ENCODE data around the gene CENPH. TPM values are rescaled to one million over a fixed set of nuclear protein-coding genes. Genes with fewer than 3 reads are reported as not detected.
A peak's percentile ranks its signal among the peaks of the same experiment; 100 is the strongest.

The CENPH gene
- polyA plus RNA-seq, 1 donor from 2014 or later, result 9.7 TPM

GRCh38 chr5:69187342-69187741 is 2.0 kb upstream of the CENPH start:
- H3K79me2 ChIP-seq (replicated peaks; ENCODE audit: insufficient read depth, low read length), result peaks cover 6% of the 10 kb centered on the region
- H3K36me3 ChIP-seq (ENCODE audit: insufficient read depth, low read length), result no peaks in the 10 kb centered on the region
- no peak overlapping the region for H3K9ac ChIP-seq (ENCODE audit: low read length)
- H3K9me2 ChIP-seq (ENCODE audit: insufficient read depth, low read length), result no peaks in the 10 kb centered on the region
- no peak for TF ChIP-seq EP300 (conservative IDR thresholded peaks at IDR 0.05; ENCODE audit: poor library complexity, severe bottlenecking)
- TF ChIP-seq EZH2 (IDR thresholded peaks at IDR 0.05; ENCODE audit: borderline replicate concordance, insufficient read depth, low read length, poor library complexity, severe bottlenecking), result no peak
- no peak for TF ChIP-seq MXI1 (conservative IDR thresholded peaks at IDR 0.05; ENCODE audit: poor library complexity, severe bottlenecking)
- TF ChIP-seq RAD21 (conservative IDR thresholded peaks at IDR 0.05), result no peak
- no peak for TF ChIP-seq TAF1 (IDR thresholded peaks at IDR 0.05; ENCODE audit: low read depth)
- TF ChIP-seq SMC3 (conservative IDR thresholded peaks at IDR 0.05; ENCODE audit: poor library complexity), result no peak
- no peak for TF ChIP-seq POLR2AphosphoS5 (IDR thresholded peaks at IDR 0.05)
- no peak for TF ChIP-seq CTCF (IDR thresholded peaks at IDR 0.05; ENCODE audit: poor library complexity, severe bottlenecking)
- no peaks in the 10 kb centered on the region for H4K20me1 ChIP-seq (ENCODE audit: insufficient read depth)
- H3K27ac ChIP-seq (ENCODE audit: low read length), result no peak overlapping the region
- H2AFZ ChIP-seq (ENCODE audit: low read depth, low read length), result no peak overlapping the region
- no peak overlapping the region for H3K4me2 ChIP-seq (ENCODE audit: low read length)
- H3K4me3 ChIP-seq (ENCODE audit: low read length), result no peak overlapping the region
- no peaks in the 10 kb centered on the region for H3K9me3 ChIP-seq (ENCODE audit: low read length)
- H3F3A ChIP-seq (ENCODE audit: insufficient read depth, low read length, poor library complexity, severe bottlenecking), result no peaks in the 10 kb centered on the region
- no peaks in the 10 kb centered on the region for H3K27me3 ChIP-seq (ENCODE audit: insufficient read depth, low read depth, low read length)

- peak overlapping the region; percentile 75 for H3K27ac ChIP-seq (ENCODE audit: low read length)
- H3K36me3 ChIP-seq (ENCODE audit: insufficient read depth, low read length), result no peaks in the 10 kb centered on the region
- H3F3A ChIP-seq (ENCODE audit: insufficient read depth, low read length, poor library complexity, severe bottlenecking), result no peaks in the 10 kb centered on the region
- TF ChIP-seq CTCF (IDR thresholded peaks at IDR 0.05; ENCODE audit: poor library complexity, severe bottlenecking) (no peak), RAD21 (conservative IDR thresholded peaks at IDR 0.05) (no peak), EZH2 (IDR thresholded peaks at IDR 0.05; ENCODE audit: borderline replicate concordance, insufficient read depth, low read length, poor library complexity, severe bottlenecking) (no peak), TAF1 (IDR thresholded peaks at IDR 0.05; ENCODE audit: low read depth) (no peak), POLR2AphosphoS5 (IDR thresholded peaks at IDR 0.05) (no peak), SMC3 (conservative IDR thresholded peaks at IDR 0.05; ENCODE audit: poor library complexity) (no peak), MXI1 (conservative IDR thresholded peaks at IDR 0.05; ENCODE audit: poor library complexity, severe bottlenecking) (no peak), EP300 (conservative IDR thresholded peaks at IDR 0.05; ENCODE audit: poor library complexity, severe bottlenecking) (no peak)
- TF ChIP-seq, protein P1, sequence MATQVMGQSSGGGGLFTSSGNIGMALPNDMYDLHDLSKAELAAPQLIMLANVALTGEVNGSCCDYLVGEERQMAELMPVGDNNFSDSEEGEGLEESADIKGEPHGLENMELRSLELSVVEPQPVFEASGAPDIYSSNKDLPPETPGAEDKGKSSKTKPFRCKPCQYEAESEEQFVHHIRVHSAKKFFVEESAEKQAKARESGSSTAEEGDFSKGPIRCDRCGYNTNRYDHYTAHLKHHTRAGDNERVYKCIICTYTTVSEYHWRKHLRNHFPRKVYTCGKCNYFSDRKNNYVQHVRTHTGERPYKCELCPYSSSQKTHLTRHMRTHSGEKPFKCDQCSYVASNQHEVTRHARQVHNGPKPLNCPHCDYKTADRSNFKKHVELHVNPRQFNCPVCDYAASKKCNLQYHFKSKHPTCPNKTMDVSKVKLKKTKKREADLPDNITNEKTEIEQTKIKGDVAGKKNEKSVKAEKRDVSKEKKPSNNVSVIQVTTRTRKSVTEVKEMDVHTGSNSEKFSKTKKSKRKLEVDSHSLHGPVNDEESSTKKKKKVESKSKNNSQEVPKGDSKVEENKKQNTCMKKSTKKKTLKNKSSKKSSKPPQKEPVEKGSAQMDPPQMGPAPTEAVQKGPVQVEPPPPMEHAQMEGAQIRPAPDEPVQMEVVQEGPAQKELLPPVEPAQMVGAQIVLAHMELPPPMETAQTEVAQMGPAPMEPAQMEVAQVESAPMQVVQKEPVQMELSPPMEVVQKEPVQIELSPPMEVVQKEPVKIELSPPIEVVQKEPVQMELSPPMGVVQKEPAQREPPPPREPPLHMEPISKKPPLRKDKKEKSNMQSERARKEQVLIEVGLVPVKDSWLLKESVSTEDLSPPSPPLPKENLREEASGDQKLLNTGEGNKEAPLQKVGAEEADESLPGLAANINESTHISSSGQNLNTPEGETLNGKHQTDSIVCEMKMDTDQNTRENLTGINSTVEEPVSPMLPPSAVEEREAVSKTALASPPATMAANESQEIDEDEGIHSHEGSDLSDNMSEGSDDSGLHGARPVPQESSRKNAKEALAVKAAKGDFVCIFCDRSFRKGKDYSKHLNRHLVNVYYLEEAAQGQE (IDR thresholded peaks at IDR 0.05; ENCODE audit: borderline replicate concordance), result no peak
- H3K27me3 ChIP-seq (ENCODE audit: insufficient read depth, low read depth, low read length), result no peaks in the 10 kb centered on the region
- peaks cover 6% of the 10 kb centered on the region for H3K79me2 ChIP-seq (replicated peaks; ENCODE audit: insufficient read depth, low read length)
- H2AFZ ChIP-seq (ENCODE audit: low read depth, low read length), result peak overlapping the region; percentile 83
- peak overlapping the region; percentile 70 for H3K9ac ChIP-seq (ENCODE audit: low read length)
- H3K4me2 ChIP-seq (ENCODE audit: low read length), result peak overlapping the region; percentile 88
- H3K9me2 ChIP-seq (ENCODE audit: insufficient read depth, low read length), result no peaks in the 10 kb centered on the region
- no peaks in the 10 kb centered on the region for H3K9me3 ChIP-seq (ENCODE audit: low read length)
- H4K20me1 ChIP-seq (ENCODE audit: insufficient read depth), result no peaks in the 10 kb centered on the region
- H3K4me3 ChIP-seq (ENCODE audit: low read length), result peak overlapping the region; percentile 83
Measured at GRCh38 chr5:69188811-69189161, 597 bp upstream of the CENPH start.
